ENCODE results near the gene GUCA2A. TPM values are rescaled to one million over a fixed set of nuclear protein-coding genes. Genes with fewer than 3 reads are reported as not detected.

GUCA2A gene
- polyA plus RNA-seq, 1 donor from 2014 or later, result not detected

DNA sequence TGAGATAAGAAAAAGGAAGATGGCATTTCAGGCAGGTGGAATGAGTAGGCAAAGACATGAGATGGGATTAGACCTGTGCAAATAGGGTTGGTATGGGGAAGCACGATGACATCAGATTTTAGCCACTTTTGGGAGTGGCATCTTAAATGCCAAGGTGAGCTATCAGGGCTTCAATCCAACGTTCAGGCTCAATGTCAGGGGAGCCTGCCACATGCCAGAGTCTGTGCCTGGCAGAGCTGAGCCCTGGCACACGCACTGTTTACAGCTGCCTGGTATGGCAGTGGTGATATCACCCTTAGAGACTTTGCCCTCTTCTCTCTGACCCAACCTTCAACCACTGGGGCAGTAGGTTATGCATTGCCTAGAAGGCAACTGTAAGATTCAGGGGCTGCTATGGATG, 12.4 kb downstream of the GUCA2A start:
- Mint-ChIP-seq H3K4me1 (no peaks in the 10 kb centered on the region), H3K27ac (no peak overlapping the region), H3K9me3 (no peaks in the 10 kb centered on the region), H3K36me3 (no peaks in the 10 kb centered on the region), H3K4me3 (no peak overlapping the region), H3K27me3 (peaks cover 6% of the 10 kb centered on the region)

DNA sequence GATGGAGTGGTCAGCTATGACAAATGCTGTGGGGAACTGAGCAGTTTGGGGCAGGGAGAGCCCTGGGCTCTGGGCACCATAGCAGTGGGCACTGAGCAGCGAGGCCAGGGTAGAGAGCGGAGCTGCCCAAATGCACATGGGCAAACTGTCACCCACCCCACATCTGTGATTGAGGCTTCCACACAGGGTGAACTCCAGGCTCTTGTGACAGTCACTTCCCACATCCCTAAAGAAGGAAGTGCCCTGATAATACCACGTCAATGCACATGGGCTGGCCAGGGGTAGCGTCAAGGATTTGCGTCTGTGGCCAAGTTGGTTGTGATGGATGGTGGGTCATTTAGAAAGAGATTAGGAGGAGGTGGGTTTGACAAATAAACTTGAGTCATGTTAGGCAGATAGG, 13.9 kb downstream of the GUCA2A start:
- Mint-ChIP-seq H3K27me3 (peaks cover 6% of the 10 kb centered on the region), H3K36me3 (no peaks in the 10 kb centered on the region), H3K9me3 (no peaks in the 10 kb centered on the region), H3K27ac (no peak overlapping the region), H3K4me3 (no peak overlapping the region), H3K4me1 (no peaks in the 10 kb centered on the region)

DNA sequence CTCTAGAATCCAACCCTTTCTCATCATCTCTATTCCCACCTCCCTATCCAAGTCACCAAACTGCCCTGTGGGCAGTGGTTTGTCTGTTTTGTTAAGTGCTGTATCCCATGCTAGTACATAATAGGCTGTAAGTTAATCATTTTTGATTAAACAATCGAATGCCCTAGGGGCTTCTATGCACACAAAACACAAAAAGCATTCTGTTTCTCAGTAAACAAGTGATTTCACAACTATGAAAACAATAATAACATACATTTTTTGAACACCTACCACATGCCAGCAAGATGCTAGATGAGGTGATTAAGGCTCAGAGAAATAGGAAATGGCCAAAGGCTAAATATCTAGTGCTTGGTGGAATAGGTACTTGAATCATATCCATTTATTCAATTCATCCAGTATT, 16.4 kb downstream of the GUCA2A start:
- Mint-ChIP-seq H3K4me3 (no peak overlapping the region), H3K9me3 (peaks cover 0 to 1% (median 0%) of the 10 kb centered on the region in 3 donors), H3K27ac (no peak overlapping the region), H3K36me3 (no peaks in the 10 kb centered on the region), H3K27me3 (peaks cover 6% of the 10 kb centered on the region), H3K4me1 (peaks cover 0 to 2% (median 0%) of the 10 kb centered on the region in 3 donors)

DNA sequence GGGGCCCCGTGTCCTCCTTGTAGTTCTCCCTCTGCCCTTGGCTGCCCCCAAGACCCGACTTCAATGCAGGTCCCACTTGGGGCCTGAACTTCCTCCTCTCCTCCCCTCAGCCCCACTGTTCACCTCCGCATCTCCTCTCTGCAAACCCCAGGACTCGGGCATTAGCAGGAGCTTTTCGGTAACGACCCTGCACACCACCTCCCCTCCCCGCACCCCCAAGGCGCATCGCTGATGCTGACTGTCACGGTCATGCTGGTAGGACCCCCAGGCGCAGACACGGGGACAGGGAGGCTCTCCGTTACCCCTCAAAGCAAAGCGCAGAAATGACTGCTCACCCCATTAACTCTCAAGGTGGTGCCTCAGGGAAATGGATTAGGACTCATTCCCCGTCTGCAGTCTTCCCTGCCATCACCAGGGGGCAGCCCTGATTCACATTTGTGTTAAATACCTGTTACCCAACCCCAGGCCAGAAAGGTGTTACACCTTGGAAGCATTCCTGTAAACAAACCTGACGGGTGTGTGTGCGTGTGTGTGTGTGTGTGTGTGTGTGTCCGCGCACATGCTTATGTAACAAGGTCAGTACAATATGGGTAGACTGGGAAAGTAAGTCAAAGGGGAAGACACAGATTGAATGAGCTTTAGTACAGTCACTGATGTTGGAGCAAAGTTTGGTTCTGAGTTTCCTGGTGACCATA, 17.8 kb downstream of the GUCA2A start:
- Mint-ChIP-seq H3K4me3 (no peak overlapping the region), H3K4me1 (peaks cover 0 to 2% (median 0%) of the 10 kb centered on the region in 3 donors), H3K9me3 (peaks cover 0 to 1% (median 0%) of the 10 kb centered on the region in 3 donors), H3K27me3 (peaks cover 6% of the 10 kb centered on the region), H3K36me3 (no peaks in the 10 kb centered on the region), H3K27ac (no peak overlapping the region)

DNA sequence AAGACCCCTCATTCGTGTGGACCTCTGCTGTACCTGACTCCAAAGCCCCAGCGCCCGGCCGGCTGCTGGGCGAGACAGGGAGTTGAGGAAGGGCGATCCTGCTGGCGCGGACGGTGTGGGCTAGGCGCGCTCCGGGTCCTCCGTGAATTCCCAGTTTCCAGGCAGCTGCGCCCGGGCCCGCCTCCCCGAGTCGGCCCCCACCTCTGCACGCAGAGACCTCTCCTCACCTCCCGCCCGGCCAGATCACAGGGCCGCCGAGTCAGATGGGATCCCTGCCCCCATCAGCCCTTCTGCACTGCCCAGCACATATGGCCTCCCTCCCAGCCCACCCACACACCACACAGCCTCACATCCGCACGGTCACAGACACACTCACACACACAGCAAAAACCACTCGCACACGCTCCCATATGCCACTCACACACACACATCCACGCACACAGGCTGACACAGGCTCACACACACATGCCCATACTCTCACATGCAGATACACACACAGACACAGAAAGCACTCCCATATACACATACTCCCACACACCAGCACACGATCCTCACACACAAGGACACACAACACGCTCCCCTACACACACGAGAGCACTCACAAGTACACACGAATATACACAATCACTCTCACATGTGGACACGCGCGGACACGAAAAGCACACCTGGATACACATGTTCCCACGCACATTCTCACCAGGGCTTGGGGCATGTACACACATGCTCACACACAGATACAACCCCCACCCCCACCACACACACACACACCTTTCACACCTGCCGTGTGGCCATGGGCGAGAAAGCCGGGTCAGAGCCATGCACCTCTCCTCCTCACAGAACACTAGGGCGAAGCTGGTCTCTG, 18.6 kb downstream of the GUCA2A start:
- Mint-ChIP-seq H3K4me3 (no peak overlapping the region), H3K36me3 (no peaks in the 10 kb centered on the region), H3K27me3 (peaks cover 6% of the 10 kb centered on the region), H3K9me3 (peaks cover 0 to 1% (median 0%) of the 10 kb centered on the region in 3 donors), H3K27ac (peak overlapping the region in 1 of 3 donors; percentile 26), H3K4me1 (peaks cover 0 to 2% (median 0%) of the 10 kb centered on the region in 3 donors)

DNA sequence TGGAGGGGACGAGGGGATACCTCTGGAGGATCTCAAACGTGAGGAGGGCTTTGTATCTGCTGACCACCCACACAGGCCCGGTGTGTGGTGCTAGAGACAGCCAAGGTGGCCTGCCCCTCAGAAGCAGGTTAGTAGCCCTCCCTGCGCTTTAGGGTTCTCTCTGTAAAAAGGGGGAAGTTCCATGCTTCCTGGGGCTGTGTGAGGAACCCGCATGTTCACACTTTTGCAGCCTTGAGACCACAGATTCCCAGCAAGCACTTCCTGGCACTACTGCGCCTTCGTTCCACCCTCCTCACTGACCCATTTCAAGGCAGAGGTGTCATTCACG, 19.2 kb downstream of the GUCA2A start:
- Mint-ChIP-seq H3K27me3 (peaks cover 11% of the 10 kb centered on the region), H3K4me1 (peaks cover 0 to 2% (median 0%) of the 10 kb centered on the region in 3 donors), H3K9me3 (peaks cover 0 to 1% (median 0%) of the 10 kb centered on the region in 3 donors), H3K27ac (peak overlapping the region in 1 of 3 donors; percentile 26), H3K4me3 (no peak overlapping the region), H3K36me3 (no peaks in the 10 kb centered on the region)

DNA sequence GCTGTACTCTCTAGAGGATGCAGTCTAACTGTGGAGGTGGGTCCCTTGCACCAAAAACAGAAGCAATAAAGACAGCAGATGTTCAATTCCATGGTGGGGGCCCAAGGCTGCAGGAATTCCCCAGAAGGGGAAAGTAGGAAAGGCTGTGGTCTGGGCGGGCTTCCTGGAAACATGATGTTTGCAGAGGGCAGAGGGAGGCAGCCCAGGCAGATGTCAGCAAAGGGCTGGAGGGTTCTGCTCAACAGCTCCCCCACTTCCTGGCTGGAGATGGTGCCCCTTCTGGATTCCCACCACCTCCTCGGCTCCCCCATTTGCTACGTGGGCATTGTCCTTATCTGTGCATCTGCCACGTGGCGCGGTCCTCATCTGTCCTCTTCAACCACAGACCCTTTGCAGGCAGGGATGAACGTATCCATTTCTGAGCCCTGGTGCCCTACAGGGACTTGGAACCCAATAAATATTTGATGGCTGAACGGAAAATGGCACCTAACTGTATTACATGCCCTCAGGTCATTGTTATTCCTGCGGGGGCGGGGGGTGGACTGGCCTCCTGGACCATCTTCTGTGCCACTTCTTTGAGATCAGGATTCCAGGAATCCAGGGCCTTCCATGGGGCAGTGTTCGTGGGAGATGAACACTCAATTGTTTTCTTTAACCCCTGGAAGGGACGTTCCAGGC, 19.7 kb downstream of the GUCA2A start:
- Mint-ChIP-seq H3K27ac (no peak overlapping the region), H3K4me3 (no peak overlapping the region), H3K4me1 (peaks cover 0 to 2% (median 0%) of the 10 kb centered on the region in 3 donors), H3K36me3 (no peaks in the 10 kb centered on the region), H3K9me3 (peaks cover 0 to 1% (median 0%) of the 10 kb centered on the region in 3 donors), H3K27me3 (peaks cover 8% of the 10 kb centered on the region)

DNA sequence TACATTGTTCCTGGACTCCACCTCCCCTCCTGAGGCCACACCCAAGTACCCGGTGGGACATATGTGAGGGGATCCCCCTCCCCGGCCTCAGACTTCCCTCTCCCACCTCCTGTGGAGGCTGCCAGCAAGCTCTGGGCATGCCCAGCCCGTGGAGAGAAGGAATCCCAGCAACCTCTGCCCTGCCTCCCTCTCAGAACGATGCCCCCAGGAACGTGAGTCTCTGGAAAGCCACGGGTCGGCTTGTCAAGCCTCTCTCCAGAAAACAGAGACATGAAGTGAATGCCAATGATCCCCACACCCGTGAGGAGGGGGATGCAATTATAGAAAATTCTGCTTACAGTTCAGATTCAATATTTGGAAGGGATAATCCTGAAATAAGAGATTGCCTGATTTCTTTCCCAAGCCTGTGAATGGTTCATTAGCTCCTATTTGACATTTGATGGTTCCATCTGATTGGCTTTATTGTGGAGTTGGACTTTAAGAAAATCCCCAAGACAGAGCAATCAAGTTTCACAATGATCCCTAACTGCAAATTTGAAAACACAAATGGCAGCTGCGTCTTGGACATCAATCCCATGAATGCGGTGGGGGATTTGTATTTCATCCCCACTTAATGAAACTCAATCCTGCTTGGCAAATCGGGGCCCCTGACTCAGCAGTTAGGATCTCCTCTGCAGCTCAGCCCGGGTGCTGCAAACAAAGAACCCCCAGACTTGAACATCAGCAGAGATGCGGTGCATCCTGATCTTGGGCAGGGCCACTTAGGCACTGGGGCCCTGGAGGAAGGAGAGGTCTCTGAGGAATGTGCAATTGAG, 20.4 kb downstream of the GUCA2A start:
- Mint-ChIP-seq H3K9me3 (peaks cover 0 to 1% (median 0%) of the 10 kb centered on the region in 3 donors), H3K36me3 (no peaks in the 10 kb centered on the region), H3K4me1 (peaks cover 0 to 2% (median 0%) of the 10 kb centered on the region in 3 donors), H3K27me3 (peaks cover 10% of the 10 kb centered on the region), H3K27ac (no peak overlapping the region), H3K4me3 (no peak overlapping the region)

DNA sequence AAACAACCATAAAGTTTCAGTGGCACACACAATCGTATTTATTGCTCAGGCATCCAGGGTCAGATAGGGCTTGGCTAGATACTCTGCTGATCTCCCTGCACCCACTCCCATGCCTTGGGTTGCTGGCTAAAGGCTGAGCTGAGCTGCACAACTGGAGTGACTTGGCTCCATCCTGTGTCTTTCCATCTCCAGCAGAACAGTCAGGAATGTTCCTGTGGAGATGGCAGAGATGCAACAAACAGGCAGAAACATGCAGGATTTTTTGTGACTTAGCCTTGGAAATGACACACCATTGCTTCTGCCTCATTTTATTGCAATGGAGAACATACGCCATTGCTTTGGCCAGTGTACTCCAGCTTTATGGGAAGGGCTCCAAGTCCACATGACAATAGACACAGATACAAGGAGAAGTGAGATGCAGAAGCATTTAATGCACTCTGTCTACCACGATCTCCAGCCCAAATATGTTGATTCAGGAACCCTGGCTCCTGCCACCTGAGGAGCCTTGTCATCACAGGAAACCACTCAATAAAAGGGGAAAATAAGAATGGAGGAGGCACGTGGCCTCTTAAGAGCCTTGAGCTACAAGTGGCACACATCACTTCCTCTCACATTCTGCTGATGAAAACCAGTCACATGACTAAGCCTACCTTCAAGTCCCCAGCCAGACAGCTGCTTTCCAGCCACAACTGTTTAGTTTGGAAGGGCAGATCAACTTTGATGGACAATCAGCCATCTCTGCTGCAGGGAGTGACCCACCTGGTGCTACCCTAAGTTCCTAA, 21.5 kb downstream of the GUCA2A start:
- H3K4me1 Mint-ChIP-seq, result peaks cover 0 to 2% (median 0%) of the 10 kb centered on the region in 3 donors
- no peaks in the 10 kb centered on the region for H3K36me3 Mint-ChIP-seq
- peak overlapping the region in 1 of 3 donors; percentile 21 for H3K27ac Mint-ChIP-seq
- H3K4me3 Mint-ChIP-seq, result no peak overlapping the region
- H3K27me3 Mint-ChIP-seq, result peaks cover 10% of the 10 kb centered on the region
- H3K9me3 Mint-ChIP-seq, result peaks cover 0 to 3% (median 2%) of the 10 kb centered on the region in 3 donors

DNA sequence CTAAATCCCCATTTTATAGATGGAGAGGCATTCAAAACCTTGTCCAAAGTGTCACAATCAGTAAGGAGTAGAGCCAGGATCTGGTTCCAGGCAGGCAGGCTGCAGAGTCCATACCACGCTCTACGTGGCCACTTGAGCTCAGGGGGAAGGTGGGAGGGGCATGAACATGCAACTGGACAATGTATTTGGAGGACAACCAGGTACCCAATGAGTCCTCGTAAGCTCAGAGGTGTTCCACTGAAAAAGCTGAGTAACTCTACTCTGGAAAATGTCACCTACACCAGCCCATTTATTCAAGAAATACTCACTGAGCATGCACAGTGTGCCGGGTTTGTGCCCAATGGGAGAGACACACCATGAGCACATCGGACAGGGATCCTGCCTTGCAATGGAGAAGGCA, 22.6 kb downstream of the GUCA2A start:
- Mint-ChIP-seq H3K27me3 (peaks cover 15% of the 10 kb centered on the region), H3K27ac (no peak overlapping the region), H3K36me3 (no peaks in the 10 kb centered on the region), H3K4me3 (no peak overlapping the region), H3K9me3 (peaks cover 0 to 3% (median 2%) of the 10 kb centered on the region in 3 donors), H3K4me1 (peaks cover 0 to 4% (median 0%) of the 10 kb centered on the region in 3 donors)

DNA sequence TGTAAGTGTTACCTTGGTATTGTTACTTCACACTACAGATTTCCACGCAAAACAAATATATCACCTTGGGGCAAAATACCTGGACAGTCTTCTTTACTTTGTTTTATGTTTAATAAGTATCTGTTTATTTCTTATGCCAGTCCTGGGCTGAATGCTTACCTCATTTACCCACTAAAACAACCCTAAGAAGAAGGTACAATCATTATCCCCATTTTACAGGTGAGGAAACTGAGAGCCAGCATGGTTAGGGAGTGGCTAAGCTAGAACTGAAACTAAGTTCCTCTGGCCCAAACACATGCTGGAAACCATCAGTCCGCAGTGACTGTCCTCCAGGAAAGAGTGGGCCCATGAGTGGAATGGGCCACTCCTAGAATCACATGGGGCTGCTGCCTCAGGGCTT, 24.4 kb downstream of the GUCA2A start:
- Mint-ChIP-seq H3K9me3 (peaks cover 0 to 6% (median 2%) of the 10 kb centered on the region in 3 donors), H3K4me1 (peaks cover 0 to 4% (median 0%) of the 10 kb centered on the region in 3 donors)

DNA sequence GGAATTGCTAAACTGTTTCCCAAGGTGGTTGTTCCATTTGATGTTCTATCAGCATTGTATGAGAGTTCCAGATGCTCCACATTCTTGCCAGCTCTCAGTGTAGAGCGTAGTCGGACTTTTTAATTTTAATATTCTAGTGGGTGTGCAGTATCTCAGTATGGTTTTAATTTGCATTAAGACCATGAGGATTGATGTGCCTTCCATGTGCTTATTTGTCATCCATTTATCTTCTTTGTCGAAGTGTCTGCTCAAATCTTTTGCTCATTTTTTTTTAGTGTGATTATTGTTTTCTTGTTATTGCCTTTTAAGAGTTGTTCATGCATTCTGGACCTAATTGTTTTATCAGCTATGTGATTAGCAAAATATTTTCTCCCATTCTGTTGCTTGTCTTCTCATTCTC, 25.1 kb downstream of the GUCA2A start:
- H3K4me1 Mint-ChIP-seq, result peaks cover 0 to 4% (median 0%) of the 10 kb centered on the region in 3 donors
- no peak overlapping the region for H3K4me3 Mint-ChIP-seq
- H3K27ac Mint-ChIP-seq, result no peak overlapping the region
- H3K27me3 Mint-ChIP-seq, result peaks cover 14% of the 10 kb centered on the region
- peaks cover 0 to 5% (median 2%) of the 10 kb centered on the region in 3 donors for H3K9me3 Mint-ChIP-seq
- no peaks in the 10 kb centered on the region for H3K36me3 Mint-ChIP-seq

More for the DNA sequence above, 24.4 kb downstream of the GUCA2A start:
- Mint-ChIP-seq H3K27ac (no peak overlapping the region), H3K36me3 (no peaks in the 10 kb centered on the region), H3K4me3 (no peak overlapping the region), H3K27me3 (peaks cover 14% of the 10 kb centered on the region)

DNA sequence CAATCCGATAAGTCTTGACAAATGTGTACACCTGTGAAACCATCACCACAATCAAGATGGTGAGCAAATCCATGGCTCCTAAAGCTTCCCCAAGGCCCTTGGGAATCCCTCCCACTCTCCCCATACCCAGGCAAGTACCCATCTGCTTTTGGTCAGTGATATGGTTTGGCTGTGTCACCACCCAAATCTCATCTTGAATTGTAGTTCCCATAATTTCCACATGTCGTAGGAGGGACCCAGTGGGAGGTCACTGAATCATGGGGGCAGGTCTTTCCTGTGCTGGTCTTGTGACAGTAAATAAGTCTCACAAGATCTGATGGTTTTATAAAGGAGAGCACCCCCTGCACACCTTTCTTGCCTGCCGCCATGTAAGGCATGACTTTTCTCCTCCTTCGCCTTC, 26.0 kb downstream of the GUCA2A start:
- Mint-ChIP-seq H3K27me3 (peaks cover 14% of the 10 kb centered on the region), H3K4me3 (peak overlapping the region in 1 of 4 donors; percentile 14), H3K27ac (no peak overlapping the region), H3K9me3 (peaks cover 0 to 5% (median 2%) of the 10 kb centered on the region in 3 donors), H3K4me1 (peaks cover 0 to 4% (median 0%) of the 10 kb centered on the region in 3 donors), H3K36me3 (no peaks in the 10 kb centered on the region)

DNA sequence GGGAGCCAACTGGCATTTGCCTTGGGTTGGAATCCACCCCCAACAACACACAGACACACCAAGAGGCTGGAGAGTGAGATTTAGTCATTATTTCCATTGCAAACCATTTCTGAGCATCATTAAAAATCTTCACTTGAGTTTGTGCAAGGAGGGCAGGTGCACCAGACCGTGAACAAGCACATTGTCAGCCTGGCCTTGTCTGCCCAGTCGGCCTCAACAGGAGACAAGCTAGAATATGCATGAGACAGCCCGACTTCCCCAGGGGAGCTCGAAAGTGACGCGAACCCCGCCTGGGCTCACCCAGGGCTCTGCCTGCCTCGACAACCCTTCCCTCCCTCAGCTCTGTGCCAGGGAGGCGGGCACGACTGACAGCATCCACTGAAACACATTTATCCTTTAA, 26.8 kb downstream of the GUCA2A start:
- Mint-ChIP-seq H3K4me3 (no peak overlapping the region), H3K27me3 (peaks cover 14% of the 10 kb centered on the region), H3K9me3 (peaks cover 0 to 5% (median 2%) of the 10 kb centered on the region in 3 donors), H3K36me3 (peaks cover 2% of the 10 kb centered on the region), H3K4me1 (peaks cover 0 to 3% (median 0%) of the 10 kb centered on the region in 3 donors), H3K27ac (no peak overlapping the region)
